Peyer's patch (tissue), 4 donors: Measurements from ENCODE around the gene PRAF2. TPM values are rescaled to one million over a fixed set of nuclear protein-coding genes. Genes with fewer than 3 reads are reported as not detected.

ENCODE experiments used
- DNase-seq, 3 donors: peaks; one replicate each; pipeline ENCODE4 v3.0.0-alpha.2; 2017 to 2019
- H3K27ac ChIP-seq, 4 donors: fragments of 200-600 bp; sonication (generic); one replicate each; pipeline ENCODE4 v1.5.1; 2016 to 2019
- H3K27me3 ChIP-seq, 2 donors: fragments of 200-600 bp; sonication (generic); one replicate each; pipeline ENCODE4 v1.5.1; 2019
- H3K36me3 ChIP-seq, 3 donors: fragments of 200-600 bp; sonication (generic); one replicate each; pipeline ENCODE4 v1.5.1; 2016 to 2019
- H3K4me1 ChIP-seq, 4 donors: fragments of 200-600 bp; sonication (generic); one replicate each; pipeline ENCODE4 v1.5.1; 2016 to 2019
- H3K4me3 ChIP-seq, 4 donors: fragments of 200-600 bp; sonication (generic); 1 replicate in 3 of 4; 2 replicates in 1 of 4; pipeline ENCODE4 v1.5.1; 2016 to 2019; ENCODE audit warnings: mild to moderate bottlenecking in 1 of 4
- H3K9me3 ChIP-seq, 4 donors: fragments of 200-600 bp; sonication (generic); one replicate each; pipeline ENCODE4 v1.5.1; 2016 to 2019; ENCODE audit warnings: mild to moderate bottlenecking in 1 of 4
- POLR2A ChIP-seq, 2 donors: fragments of 450-650 bp; IDR thresholded peaks; one replicate each; pipeline ENCODE4 v1.5.1; 2017; ENCODE audit warnings: antibody characterized with exemption in 2 of 2, mild to moderate bottlenecking in 2 of 2, moderate library complexity in 2 of 2
- total RNA-seq, 4 donors: library from RNA; depleted of rRNA; stranded (reverse); fragments of >200 nt; gene quantifications; one replicate each; pipeline ENCODE4 v1.1.0, GENCODE V29; 2016
- TF ChIP-seq, protein P1 (sequence below), 6 experiments: fragments of 450-650 bp in 4 of 6; fragments of 200-600 bp in 2 of 6; sonication (generic) in 1 of 6; IDR thresholded peaks; one replicate each; pipeline ENCODE4 v1.5.1; 2017 to 2019; ENCODE audit warnings: antibody characterized with exemption in 6 of 6, mild to moderate bottlenecking in 3 of 6, moderate library complexity in 1 of 6

The PRAF2 gene, protein sequence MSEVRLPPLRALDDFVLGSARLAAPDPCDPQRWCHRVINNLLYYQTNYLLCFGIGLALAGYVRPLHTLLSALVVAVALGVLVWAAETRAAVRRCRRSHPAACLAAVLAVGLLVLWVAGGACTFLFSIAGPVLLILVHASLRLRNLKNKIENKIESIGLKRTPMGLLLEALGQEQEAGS
- total RNA-seq: 1 to 10 TPM; 2.8 to 9.8 (median 4.4) TPM

- H3K4me3 ChIP-seq: peak within 1 kb of the TSS; percentile 42 to 60 (median 53)
- TF ChIP-seq POLR2A (IDR thresholded peaks at IDR 0.05): peak; percentile 7 to 15
- TF ChIP-seq, protein P1, sequence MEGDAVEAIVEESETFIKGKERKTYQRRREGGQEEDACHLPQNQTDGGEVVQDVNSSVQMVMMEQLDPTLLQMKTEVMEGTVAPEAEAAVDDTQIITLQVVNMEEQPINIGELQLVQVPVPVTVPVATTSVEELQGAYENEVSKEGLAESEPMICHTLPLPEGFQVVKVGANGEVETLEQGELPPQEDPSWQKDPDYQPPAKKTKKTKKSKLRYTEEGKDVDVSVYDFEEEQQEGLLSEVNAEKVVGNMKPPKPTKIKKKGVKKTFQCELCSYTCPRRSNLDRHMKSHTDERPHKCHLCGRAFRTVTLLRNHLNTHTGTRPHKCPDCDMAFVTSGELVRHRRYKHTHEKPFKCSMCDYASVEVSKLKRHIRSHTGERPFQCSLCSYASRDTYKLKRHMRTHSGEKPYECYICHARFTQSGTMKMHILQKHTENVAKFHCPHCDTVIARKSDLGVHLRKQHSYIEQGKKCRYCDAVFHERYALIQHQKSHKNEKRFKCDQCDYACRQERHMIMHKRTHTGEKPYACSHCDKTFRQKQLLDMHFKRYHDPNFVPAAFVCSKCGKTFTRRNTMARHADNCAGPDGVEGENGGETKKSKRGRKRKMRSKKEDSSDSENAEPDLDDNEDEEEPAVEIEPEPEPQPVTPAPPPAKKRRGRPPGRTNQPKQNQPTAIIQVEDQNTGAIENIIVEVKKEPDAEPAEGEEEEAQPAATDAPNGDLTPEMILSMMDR (IDR thresholded peaks at IDR 0.05): peak in 3 of 6 experiments; percentile 7 to 21 (median 12)
Measured at GRCh38 chrX:49073601-49074575, at the start of gene PRAF2. Gene PRAF2 (minus strand): TSS chrX:49074002. CDS start chrX:49073987, 15 bp downstream.

DNA sequence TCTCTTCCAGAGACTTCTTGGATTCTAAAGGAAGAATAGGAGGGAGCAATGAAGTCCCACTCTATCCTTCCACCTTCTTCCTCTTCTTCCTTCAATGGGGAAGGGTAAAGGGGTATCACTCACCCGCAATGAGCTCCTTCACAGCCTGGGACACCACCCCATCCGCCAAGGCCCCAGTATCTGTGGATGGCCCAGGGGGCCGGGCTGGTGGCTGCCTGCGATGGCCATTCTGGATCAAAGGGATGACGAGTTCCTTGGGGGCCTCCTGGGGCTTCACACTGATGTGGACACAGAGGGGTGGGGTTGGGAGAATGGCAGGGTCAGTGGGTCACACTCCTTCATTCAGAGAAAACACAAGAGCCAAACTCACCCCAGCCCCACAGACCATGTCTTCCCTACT, 48.7 kb upstream of the PRAF2 start:
- H3K4me3 ChIP-seq: peak overlapping the region; percentile 52 to 80 (median 69)
- H3K27ac ChIP-seq: peak overlapping the region in 1 of 4 donors; percentile 67
- no peak for DNase-seq
- H3K4me1 ChIP-seq: no peaks in the 10 kb centered on the region
- no peak for TF ChIP-seq POLR2A (IDR thresholded peaks at IDR 0.05)
- TF ChIP-seq, protein P1 (IDR thresholded peaks at IDR 0.05): no peak
- no peaks in the 10 kb centered on the region for H3K27me3 ChIP-seq
- H3K9me3 ChIP-seq: no peaks in the 10 kb centered on the region
- H3K36me3 ChIP-seq: peaks cover 0 to 21% (median 0%) of the 10 kb centered on the region in 3 donors

More at GRCh38 chrX:49073601-49074575, at the start of gene PRAF2:
- no peaks in the 10 kb centered on the region for H3K9me3 ChIP-seq
- peak; percentile 90 to 97 (median 92) for DNase-seq
- H3K4me1 ChIP-seq: peaks cover 0 to 5% (median 0%) of the 10 kb centered on the region in 4 donors
- H3K27ac ChIP-seq: peak within 1 kb of the TSS; percentile 55 to 77 (median 72)
- H3K27me3 ChIP-seq: no peaks in the 10 kb centered on the region
- H3K36me3 ChIP-seq: peaks cover 0 to 13% (median 0%) of the 10 kb centered on the region in 3 donors

- H3K36me3 ChIP-seq: peaks cover 0 to 30% (median 0%) of the 10 kb centered on the region in 3 donors
- no peaks in the 10 kb centered on the region for H3K27me3 ChIP-seq
- TF ChIP-seq, protein P1 (IDR thresholded peaks at IDR 0.05): peak in 2 of 6 experiments; percentile 7 to 16
- no peak for TF ChIP-seq POLR2A (IDR thresholded peaks at IDR 0.05)
- H3K27ac ChIP-seq: no peak overlapping the region
- H3K4me1 ChIP-seq: no peaks in the 10 kb centered on the region
- no peak overlapping the region for H3K4me3 ChIP-seq
- H3K9me3 ChIP-seq: no peaks in the 10 kb centered on the region
- DNase-seq: no peak
Measured at GRCh38 chrX:49120091-49120490, 46.3 kb upstream of the PRAF2 start.

GRCh38 chrX:49117581-49117980, 43.8 kb upstream of the PRAF2 start:
- no peaks in the 10 kb centered on the region for H3K9me3 ChIP-seq
- H3K27me3 ChIP-seq: no peaks in the 10 kb centered on the region
- no peaks in the 10 kb centered on the region for H3K4me1 ChIP-seq
- no peak for DNase-seq
- TF ChIP-seq, protein P1 (IDR thresholded peaks at IDR 0.05): no peak
- TF ChIP-seq POLR2A (IDR thresholded peaks at IDR 0.05): no peak
- H3K36me3 ChIP-seq: peaks cover 0 to 43% (median 0%) of the 10 kb centered on the region in 3 donors
- no peak overlapping the region for H3K27ac ChIP-seq
- no peak overlapping the region for H3K4me3 ChIP-seq

DNA sequence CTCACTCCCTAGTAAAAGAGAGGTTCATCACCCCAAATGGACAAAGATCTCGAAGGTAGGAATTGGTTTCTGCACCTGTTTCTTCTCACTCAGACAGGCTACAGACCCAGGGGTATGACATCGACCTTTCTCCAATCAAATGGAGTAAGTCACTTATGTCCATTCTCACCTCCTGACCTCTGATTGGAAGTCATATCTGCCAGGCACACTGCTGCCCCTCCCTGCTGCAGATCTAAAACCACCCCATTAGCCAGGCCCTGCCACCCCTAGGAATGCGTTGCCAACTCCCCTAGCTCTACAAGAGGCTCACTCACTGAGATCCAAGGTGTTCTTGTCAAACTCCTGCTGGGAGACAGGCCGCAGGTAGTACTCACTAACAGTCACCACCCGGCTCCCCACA, 42.9 kb upstream of the PRAF2 start:
- no peak overlapping the region for H3K27ac ChIP-seq
- H3K27me3 ChIP-seq: no peaks in the 10 kb centered on the region
- H3K9me3 ChIP-seq: no peaks in the 10 kb centered on the region
- H3K4me3 ChIP-seq: no peak overlapping the region
- peaks cover 0 to 43% (median 0%) of the 10 kb centered on the region in 3 donors for H3K36me3 ChIP-seq
- no peak for DNase-seq
- H3K4me1 ChIP-seq: no peaks in the 10 kb centered on the region
- TF ChIP-seq, protein P1 (IDR thresholded peaks at IDR 0.05): no peak
- no peak for TF ChIP-seq POLR2A (IDR thresholded peaks at IDR 0.05)
